Gastroesophageal sphincter (tissue), 3 donors: ENCODE results near the gene ACSL5.

Experiments used
- EP300 ChIP-seq: sonication (generic); formaldehyde crosslinking; IDR thresholded peaks from one replicate; pipeline ENCODE4 v1.6.1; 2017; ENCODE audit warnings: antibody characterized with exemption, mild to moderate bottlenecking
- POLR2A ChIP-seq, 2 donors: fragments of 450-650 bp; IDR thresholded peaks; one replicate each; pipeline ENCODE4 v1.6.1; 2017; ENCODE audit warnings: antibody characterized with exemption in 2 of 2, mild to moderate bottlenecking in 2 of 2, moderate library complexity in 1 of 2
- TF ChIP-seq, protein P1 (sequence below), 4 experiments: fragments of 200-600 bp in 2 of 4; fragments of 450-650 bp in 2 of 4; sonication (generic) in 1 of 4; IDR thresholded peaks; one replicate each; pipeline ENCODE4 v1.5.1; 2017 to 2019; ENCODE audit warnings: antibody characterized with exemption in 4 of 4, mild to moderate bottlenecking in 2 of 4, moderate library complexity in 2 of 4

DNA sequence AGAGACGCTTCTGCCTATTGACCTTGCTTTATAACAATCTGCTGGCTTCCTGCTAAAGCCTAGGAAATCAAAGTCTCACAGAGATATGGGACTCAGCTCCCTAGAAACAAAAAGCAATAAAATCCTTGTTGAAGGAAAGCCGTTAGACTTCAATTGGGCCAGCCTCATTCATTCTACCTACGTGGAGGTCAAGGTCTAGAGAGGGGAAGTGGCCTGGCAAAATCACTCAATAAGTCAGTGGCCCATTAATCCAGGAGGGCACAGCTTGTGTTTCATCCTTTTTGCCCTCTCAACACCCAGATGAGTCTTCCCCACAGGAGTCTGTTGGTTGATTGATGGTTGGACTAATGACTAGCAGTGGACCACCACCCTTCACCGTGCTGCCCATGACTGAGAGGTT, 40.5 kb upstream of the ACSL5 start:
- TF ChIP-seq, protein P1, sequence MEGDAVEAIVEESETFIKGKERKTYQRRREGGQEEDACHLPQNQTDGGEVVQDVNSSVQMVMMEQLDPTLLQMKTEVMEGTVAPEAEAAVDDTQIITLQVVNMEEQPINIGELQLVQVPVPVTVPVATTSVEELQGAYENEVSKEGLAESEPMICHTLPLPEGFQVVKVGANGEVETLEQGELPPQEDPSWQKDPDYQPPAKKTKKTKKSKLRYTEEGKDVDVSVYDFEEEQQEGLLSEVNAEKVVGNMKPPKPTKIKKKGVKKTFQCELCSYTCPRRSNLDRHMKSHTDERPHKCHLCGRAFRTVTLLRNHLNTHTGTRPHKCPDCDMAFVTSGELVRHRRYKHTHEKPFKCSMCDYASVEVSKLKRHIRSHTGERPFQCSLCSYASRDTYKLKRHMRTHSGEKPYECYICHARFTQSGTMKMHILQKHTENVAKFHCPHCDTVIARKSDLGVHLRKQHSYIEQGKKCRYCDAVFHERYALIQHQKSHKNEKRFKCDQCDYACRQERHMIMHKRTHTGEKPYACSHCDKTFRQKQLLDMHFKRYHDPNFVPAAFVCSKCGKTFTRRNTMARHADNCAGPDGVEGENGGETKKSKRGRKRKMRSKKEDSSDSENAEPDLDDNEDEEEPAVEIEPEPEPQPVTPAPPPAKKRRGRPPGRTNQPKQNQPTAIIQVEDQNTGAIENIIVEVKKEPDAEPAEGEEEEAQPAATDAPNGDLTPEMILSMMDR (IDR thresholded peaks at IDR 0.05): no peak
- TF ChIP-seq EP300 (no peak), POLR2A (IDR thresholded peaks at IDR 0.05) (no peak)
